ENCODE data around the gene NPC1L1.
A peak's percentile ranks its signal among the peaks of the same experiment; 100 is the strongest.
"Not testable (repeated sequence)": the region's sequence is repeated elsewhere in the genome, so short reads cannot be mapped to it uniquely, and the experiment has no call there.

The NPC1L1 gene

GRCh38 chr7:44536090-44536489 lies 5.0 kb downstream of the NPC1L1 start:
- no peak for DNase-seq

- DNase-seq: no peak
Measured at GRCh38 chr7:44535348-44536064, 5.6 kb downstream of the NPC1L1 start.

GRCh38 chr7:44534501-44534900 lies 6.6 kb downstream of the NPC1L1 start:
- peak; percentile 51 for DNase-seq

- DNase-seq: no peak
Measured at GRCh38 chr7:44534087-44534486, 7.0 kb downstream of the NPC1L1 start.

- peak; percentile 24 for DNase-seq
Measured at GRCh38 chr7:44533301-44534055, 7.7 kb downstream of the NPC1L1 start.

- no peak for DNase-seq
Measured at GRCh38 chr7:44531421-44532380, 9.4 kb downstream of the NPC1L1 start.

- no peak for DNase-seq
Measured at GRCh38 chr7:44530990-44531389, 10.1 kb downstream of the NPC1L1 start.

- DNase-seq: no peak
Measured at GRCh38 chr7:44524811-44525388, 16.2 kb downstream of the NPC1L1 start.

- DNase-seq: no peak
Measured at GRCh38 chr7:44522315-44522714, 18.8 kb downstream of the NPC1L1 start.

GRCh38 chr7:44521347-44522095 lies 19.6 kb downstream of the NPC1L1 start:
- DNase-seq: no peak

GRCh38 chr7:44520574-44520973 lies 20.6 kb downstream of the NPC1L1 start:
- DNase-seq: no peak

- no peak for DNase-seq
Measured at GRCh38 chr7:44519546-44519945, 21.6 kb downstream of the NPC1L1 start.

- no peak for DNase-seq
Measured at GRCh38 chr7:44518761-44519160, 22.4 kb downstream of the NPC1L1 start.

- no peak for DNase-seq
Measured at GRCh38 chr7:44517175-44517574, 24.0 kb downstream of the NPC1L1 start.

- DNase-seq: no peak
Measured at GRCh38 chr7:44515590-44516268, 25.4 kb downstream of the NPC1L1 start.

GRCh38 chr7:44512736-44513135 lies 28.4 kb downstream of the NPC1L1 start:
- DNase-seq: no peak

GRCh38 chr7:44511863-44512468 lies 29.2 kb downstream of the NPC1L1 start:
- DNase-seq: no peak

GRCh38 chr7:44511236-44511635 lies 29.9 kb downstream of the NPC1L1 start:
- no peak for DNase-seq

GRCh38 chr7:44508328-44509030 lies 32.7 kb downstream of the NPC1L1 start:
- no peak for DNase-seq

GRCh38 chr7:44506592-44507288 lies 34.4 kb downstream of the NPC1L1 start:
- DNase-seq: not testable (repeated sequence)

Measured in EL (cell line).